VCaP (cell line): ENCODE measurements around the gene CFL2.
"Not testable (repeated sequence)": the region's sequence is repeated elsewhere in the genome, so short reads cannot be mapped to it uniquely, and the experiment has no call there.

Source experiments
- H3K27ac ChIP-seq: fragments of 450-650 bp; 2 replicates; pipeline ENCODE4 v1.5.1; 2017
- TF ChIP-seq, protein P1 (sequence below): fragments of 450-650 bp; conservative IDR thresholded peaks from 2 replicates; pipeline ENCODE4 v1.5.1; 2017; ENCODE audit warnings: mild to moderate bottlenecking, moderate library complexity

CFL2 gene

DNA sequence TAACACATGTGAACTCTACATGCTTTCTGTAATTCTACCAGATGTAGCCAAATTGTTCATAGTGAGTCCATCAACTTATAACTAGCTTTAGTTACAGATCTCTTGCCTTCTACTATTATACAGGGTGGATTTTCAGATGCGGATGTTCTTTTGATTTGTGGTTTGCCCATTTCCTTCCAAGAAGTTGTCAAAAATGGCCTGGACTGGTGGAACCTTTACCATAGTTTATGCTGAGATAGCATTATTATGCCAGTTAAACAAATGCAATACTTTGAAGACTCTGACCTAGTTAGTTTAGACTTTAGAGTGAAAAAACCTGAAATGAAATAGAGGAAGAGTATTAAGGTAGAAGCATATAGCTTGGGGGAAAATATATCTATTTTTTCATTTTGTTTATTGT is 27.4 kb upstream of the CFL2 start:
- no peak overlapping the region for H3K27ac ChIP-seq
- TF ChIP-seq, protein P1, sequence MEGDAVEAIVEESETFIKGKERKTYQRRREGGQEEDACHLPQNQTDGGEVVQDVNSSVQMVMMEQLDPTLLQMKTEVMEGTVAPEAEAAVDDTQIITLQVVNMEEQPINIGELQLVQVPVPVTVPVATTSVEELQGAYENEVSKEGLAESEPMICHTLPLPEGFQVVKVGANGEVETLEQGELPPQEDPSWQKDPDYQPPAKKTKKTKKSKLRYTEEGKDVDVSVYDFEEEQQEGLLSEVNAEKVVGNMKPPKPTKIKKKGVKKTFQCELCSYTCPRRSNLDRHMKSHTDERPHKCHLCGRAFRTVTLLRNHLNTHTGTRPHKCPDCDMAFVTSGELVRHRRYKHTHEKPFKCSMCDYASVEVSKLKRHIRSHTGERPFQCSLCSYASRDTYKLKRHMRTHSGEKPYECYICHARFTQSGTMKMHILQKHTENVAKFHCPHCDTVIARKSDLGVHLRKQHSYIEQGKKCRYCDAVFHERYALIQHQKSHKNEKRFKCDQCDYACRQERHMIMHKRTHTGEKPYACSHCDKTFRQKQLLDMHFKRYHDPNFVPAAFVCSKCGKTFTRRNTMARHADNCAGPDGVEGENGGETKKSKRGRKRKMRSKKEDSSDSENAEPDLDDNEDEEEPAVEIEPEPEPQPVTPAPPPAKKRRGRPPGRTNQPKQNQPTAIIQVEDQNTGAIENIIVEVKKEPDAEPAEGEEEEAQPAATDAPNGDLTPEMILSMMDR = no peak

DNA sequence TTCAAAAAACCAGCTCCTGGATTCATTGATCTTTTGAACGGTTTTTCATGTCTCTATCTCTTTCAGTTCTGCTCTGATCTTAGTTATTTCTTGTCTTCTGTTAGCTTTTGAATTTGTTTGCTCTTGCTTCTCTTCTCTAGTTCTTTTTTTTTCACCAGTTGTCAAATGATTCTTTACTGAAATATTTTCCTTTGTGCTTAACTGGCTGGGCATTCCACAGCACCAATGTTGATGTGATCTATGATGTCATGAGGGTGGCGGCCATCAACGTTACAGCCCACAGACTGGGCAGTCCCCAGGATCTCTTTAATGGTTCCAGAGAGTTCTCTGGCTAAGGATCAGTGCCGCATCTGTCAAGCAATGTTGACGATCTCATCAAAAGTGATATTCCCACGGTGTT is 25.7 kb upstream of the CFL2 start:
- not testable (repeated sequence) for H3K27ac ChIP-seq

DNA sequence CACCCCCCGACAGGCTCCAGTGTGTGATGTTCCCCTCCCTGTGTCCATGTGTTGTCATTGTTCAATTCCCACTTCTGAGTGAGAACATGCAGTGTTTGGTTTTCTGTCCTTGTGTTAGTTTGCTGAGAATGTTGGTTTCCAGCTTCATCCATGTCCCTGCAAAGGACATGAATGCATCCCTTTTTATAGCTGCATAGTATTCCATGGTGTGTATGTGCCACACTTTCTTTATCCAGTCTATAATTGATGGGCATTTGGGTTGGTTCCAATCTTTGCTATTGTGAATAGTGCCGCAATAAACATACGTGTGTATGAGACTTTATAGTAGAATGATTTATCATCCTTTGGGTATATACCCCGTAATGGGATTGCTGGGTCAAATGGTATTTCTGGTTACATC is 22.7 kb upstream of the CFL2 start:
- not testable (repeated sequence) for H3K27ac ChIP-seq

DNA sequence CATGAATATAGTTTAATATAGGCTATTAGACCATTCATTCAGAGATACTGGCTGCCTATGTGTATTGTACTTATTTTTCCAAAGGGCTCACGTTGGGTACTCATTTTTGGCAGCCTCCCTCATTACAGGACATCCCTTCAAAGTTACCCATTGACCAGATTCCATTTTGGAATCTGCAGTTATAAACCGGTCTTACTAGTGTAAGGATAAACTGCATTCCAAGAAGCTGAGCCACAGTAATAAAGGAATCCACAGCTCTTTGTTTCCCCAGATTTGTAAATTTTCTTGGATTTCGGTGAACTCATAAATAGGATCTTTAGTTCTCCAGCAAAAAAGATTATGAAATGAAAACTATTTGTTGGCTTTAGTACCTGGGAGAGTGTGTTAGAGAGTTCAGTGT is 18.9 kb upstream of the CFL2 start:
- no peak overlapping the region for H3K27ac ChIP-seq
- TF ChIP-seq, protein P1 = no peak

DNA sequence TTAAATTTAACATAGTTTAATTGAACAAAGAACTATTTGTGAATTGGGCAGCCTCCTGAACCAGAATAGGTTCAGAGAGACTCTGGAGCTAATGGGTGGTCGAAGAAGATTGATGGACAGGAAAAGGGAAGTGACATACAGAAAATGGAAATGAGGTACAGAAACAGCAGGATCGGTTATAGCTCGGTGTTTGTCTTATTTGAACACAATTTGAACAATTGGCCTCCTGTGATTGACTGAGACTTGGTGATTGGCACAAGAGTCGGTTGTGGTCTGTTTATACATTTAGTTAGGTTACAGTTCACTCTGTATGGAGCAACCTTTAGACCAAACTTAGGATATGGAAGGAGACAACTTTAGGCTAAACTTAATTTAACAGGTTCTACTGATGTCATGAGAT is 18.4 kb upstream of the CFL2 start:
- no peak overlapping the region for H3K27ac ChIP-seq
- TF ChIP-seq, protein P1 = no peak

DNA sequence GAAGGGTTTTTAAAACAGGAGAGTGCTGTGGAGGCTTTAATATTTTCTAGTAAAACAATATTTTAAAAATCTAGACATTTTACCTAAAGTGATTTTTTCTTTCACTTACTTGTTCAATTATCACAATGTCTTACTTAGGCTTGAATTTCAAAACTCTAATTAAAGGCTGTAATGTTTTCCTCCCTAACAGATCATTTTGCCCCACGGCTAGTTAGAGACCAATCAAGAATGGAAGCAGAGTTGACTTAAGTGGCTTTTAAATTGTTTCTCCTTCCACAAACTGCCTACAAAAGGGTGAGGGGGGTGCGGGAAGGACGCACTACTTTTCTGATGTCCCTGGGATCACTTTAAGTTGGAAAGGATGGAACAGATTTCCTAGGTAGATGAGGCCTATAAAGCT is 9.5 kb upstream of the CFL2 start:
- TF ChIP-seq, protein P1 = no peak

DNA sequence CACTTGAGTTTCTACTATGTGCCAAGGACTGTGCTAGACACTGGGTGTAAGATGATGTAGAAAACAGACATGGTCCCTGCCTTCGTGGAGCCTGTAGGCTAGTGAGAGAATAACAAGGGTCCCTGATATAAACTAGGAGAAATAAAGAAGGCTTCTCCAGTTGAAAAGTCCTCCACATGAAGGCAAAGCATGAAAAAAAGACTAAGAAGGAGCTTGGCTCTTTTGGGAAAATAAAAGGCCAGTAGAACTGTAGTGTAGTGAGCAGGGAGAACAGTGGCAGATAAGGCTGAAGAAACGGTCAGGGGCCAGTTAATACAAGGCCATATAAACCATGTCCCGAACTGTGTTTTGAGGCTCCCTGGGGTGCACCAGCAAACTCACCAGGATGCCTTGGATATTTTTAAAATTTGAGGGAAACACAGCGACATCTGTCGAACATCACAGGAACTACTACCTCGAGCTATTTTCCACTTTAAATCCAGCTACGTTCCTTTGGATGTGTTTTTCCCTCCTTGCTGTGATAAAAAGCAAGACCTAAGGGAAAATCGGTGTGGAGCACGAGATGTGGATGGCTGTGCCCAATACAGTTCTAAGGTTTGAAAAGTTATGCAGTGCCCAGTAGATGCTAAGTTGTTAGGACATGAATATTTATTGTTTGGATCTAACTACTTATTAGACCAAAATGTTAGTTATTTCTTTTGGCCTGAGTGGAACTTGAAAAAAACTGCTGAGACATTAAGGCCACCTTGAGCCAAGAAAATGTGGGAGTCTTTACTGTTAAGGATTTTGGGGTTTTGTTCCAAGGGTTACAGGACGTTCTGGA is 8.5 kb upstream of the CFL2 start:
- no peak overlapping the region for H3K27ac ChIP-seq
- TF ChIP-seq, protein P1 = peak; percentile 88

More for the DNA sequence above, 9.5 kb upstream of the CFL2 start:
- H3K27ac ChIP-seq = no peak overlapping the region

DNA sequence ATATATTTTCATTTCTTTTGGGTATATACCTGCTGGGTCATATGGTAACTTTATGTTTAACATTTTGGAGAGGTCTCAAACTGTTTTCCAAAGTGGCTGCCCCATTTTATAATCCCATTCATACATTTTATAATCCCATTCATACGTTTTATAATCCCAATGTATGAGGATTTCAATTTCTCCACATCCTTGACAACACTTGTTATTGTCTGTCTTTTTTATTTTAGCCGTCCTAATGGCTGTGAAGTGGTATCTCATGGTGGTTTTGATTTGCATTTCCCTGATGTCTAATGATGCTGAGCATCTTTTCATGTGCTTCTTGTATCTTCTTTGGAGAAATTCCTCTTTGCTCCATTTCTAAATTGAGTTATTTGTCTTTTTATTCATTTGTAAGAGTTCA is 6.7 kb upstream of the CFL2 start:
- H3K27ac ChIP-seq = no peak overlapping the region
- TF ChIP-seq, protein P1 = no peak
